Renal cortical epithelial cell (primary cell): Measurements from ENCODE around the gene TCF12. TPM values are rescaled to one million over a fixed set of nuclear protein-coding genes. Genes with fewer than 3 reads are reported as not detected.

Source experiments
- DNase-seq: peaks from one replicate; pipeline ENCODE4 v3.0.0-alpha.2; 2011; ENCODE audit warnings: low read depth
- total RNA-seq: library from RNA; depleted of rRNA; stranded (reverse); fragments of >200 nt; gene quantifications from 2 replicates; pipeline ENCODE4 v1.2.3, GENCODE V29; 2014

TCF12 gene
- total RNA-seq, 1 donor from 2014 or later = 87.6 TPM

- DNase-seq = no peak
Measured at GRCh38 chr15:57297163-57297593, 378.7 kb downstream of the TCF12 start.

GRCh38 chr15:57297630-57298029 lies 379.2 kb downstream of the TCF12 start:
- no peak for DNase-seq

GRCh38 chr15:57298204-57298603 lies 379.8 kb downstream of the TCF12 start:
- DNase-seq = no peak

GRCh38 chr15:57298843-57299550 lies 380.6 kb downstream of the TCF12 start:
- no peak for DNase-seq

GRCh38 chr15:57301307-57301706 lies 382.9 kb downstream of the TCF12 start:
- no peak for DNase-seq

- DNase-seq = no peak
Measured at GRCh38 chr15:57302640-57303257, 384.3 kb downstream of the TCF12 start.

GRCh38 chr15:57305009-57305408 lies 386.6 kb downstream of the TCF12 start:
- DNase-seq = no peak

GRCh38 chr15:57306161-57306943 lies 387.9 kb downstream of the TCF12 start:
- DNase-seq = peak; percentile 27

GRCh38 chr15:57306944-57307411 lies 388.5 kb downstream of the TCF12 start:
- no peak for DNase-seq

GRCh38 chr15:57307527-57308169 lies 389.2 kb downstream of the TCF12 start:
- DNase-seq = no peak

GRCh38 chr15:57308170-57308545 lies 389.7 kb downstream of the TCF12 start:
- DNase-seq = no peak

GRCh38 chr15:57309856-57310760 lies 391.7 kb downstream of the TCF12 start:
- DNase-seq = no peak

GRCh38 chr15:57310876-57311275 lies 392.4 kb downstream of the TCF12 start:
- DNase-seq = no peak

GRCh38 chr15:57312006-57312317 lies 393.5 kb downstream of the TCF12 start:
- no peak for DNase-seq

- peak; percentile 21 for DNase-seq
Measured at GRCh38 chr15:57312318-57313133, 394.1 kb downstream of the TCF12 start.

GRCh38 chr15:57313134-57313483 lies 394.7 kb downstream of the TCF12 start:
- DNase-seq = no peak

- no peak for DNase-seq
Measured at GRCh38 chr15:57314221-57314620, 395.8 kb downstream of the TCF12 start.

- DNase-seq = no peak
Measured at GRCh38 chr15:57316451-57316850, 398.0 kb downstream of the TCF12 start.

- no peak for DNase-seq
Measured at GRCh38 chr15:57319226-57319918, 400.9 kb downstream of the TCF12 start.
